HepG2 (cell line): ENCODE measurements around the gene ABCB9. TPM values are rescaled to one million over a fixed set of nuclear protein-coding genes. Genes with fewer than 3 reads are reported as not detected.

Experiments
- ATM ChIP-seq: fragments of 450-650 bp; IDR thresholded peaks from 2 replicates; pipeline ENCODE4 v1.7.1; 2017; ENCODE audit warnings: mild to moderate bottlenecking, borderline replicate concordance
- IKZF4 ChIP-seq: sonication (generic); formaldehyde crosslinking; IDR thresholded peaks from 2 replicates; pipeline ENCODE4 v1.5.1; 2020; ENCODE audit warnings: borderline replicate concordance, mild to moderate bottlenecking, low read depth, missing genetic modification reagents; ENCODE audit errors: not compliant biosample characterization
- KDM6A ChIP-seq: IDR thresholded peaks from 2 replicates; pipeline ENCODE4 v1.6.1; 2016; ENCODE audit warnings: low read depth
- NBN ChIP-seq: fragments of 450-650 bp; conservative IDR thresholded peaks from 2 replicates; pipeline ENCODE4 v1.6.1; 2017
- REST ChIP-seq, 2 experiments: IDR thresholded peaks; 2 replicates each; pipeline ENCODE4 v1.6.1; 2011 to 2012; ENCODE audit warnings: low read length in 2 of 2, borderline replicate concordance in 1 of 2, low read depth in 1 of 2, mild to moderate bottlenecking in 1 of 2, moderate library complexity in 1 of 2
- RFX3 ChIP-seq: IDR thresholded peaks from 2 replicates; pipeline ENCODE4 v1.6.1; 2016; ENCODE audit warnings: missing biosample characterization, missing genetic modification reagents
- SMC3 ChIP-seq: IDR thresholded peaks from 2 replicates; pipeline ENCODE4 v1.6.1; 2011; ENCODE audit warnings: low read length, improper control_type of control experiment
- SOX13 ChIP-seq, 3 experiments: fragments of 450-650 bp in 1 of 3; sonication (generic) in 1 of 3; formaldehyde crosslinking in 1 of 3; IDR thresholded peaks in 2 of 3; conservative IDR thresholded peaks in 1 of 3; 2 replicates each; pipeline versions ENCODE4 v1.5.0 to v1.6.1; 2016 to 2020; ENCODE audit warnings: antibody characterized with exemption in 1 of 3, mild to moderate bottlenecking in 1 of 3, missing compliant biosample characterization in 1 of 3, missing genetic modification reagents in 1 of 3, moderate library complexity in 1 of 3
- SP2 ChIP-seq: sonication (generic); formaldehyde crosslinking; IDR thresholded peaks from 2 replicates; pipeline ENCODE4 v1.5.1; 2020; ENCODE audit warnings: mild to moderate bottlenecking, missing genetic modification reagents
- THAP11 ChIP-seq: IDR thresholded peaks from 2 replicates; pipeline ENCODE4 v1.6.1; 2016; ENCODE audit warnings: missing biosample characterization, missing genetic modification reagents
- TOE1 ChIP-seq: sonication (generic); formaldehyde crosslinking; IDR thresholded peaks from 2 replicates; pipeline ENCODE4 v1.4.0; 2020; ENCODE audit warnings: mild to moderate bottlenecking, missing genetic modification reagents
- XBP1 ChIP-seq: sonication (generic); formaldehyde crosslinking; IDR thresholded peaks from 2 replicates; pipeline ENCODE4 v1.5.0; 2020; ENCODE audit warnings: missing genetic modification reagents
- ZBTB39 ChIP-seq: sonication (generic); formaldehyde crosslinking; IDR thresholded peaks from 2 replicates; pipeline ENCODE4 v1.5.0; 2020; ENCODE audit warnings: missing genetic modification reagents
- ZNF3 ChIP-seq: IDR thresholded peaks from 2 replicates; pipeline ENCODE4 v1.7.0; 2017; ENCODE audit warnings: inconsistent platforms
- ZNF501 ChIP-seq: sonication (generic); formaldehyde crosslinking; IDR thresholded peaks from 2 replicates; pipeline ENCODE4 v1.5.1; 2020; ENCODE audit warnings: mild to moderate bottlenecking, moderate library complexity, missing genetic modification reagents
- ZNF790 ChIP-seq: sonication (generic); formaldehyde crosslinking; IDR thresholded peaks from 2 replicates; pipeline ENCODE4 v1.8.0; 2022; ENCODE audit warnings: missing genetic modification reagents, mild to moderate bottlenecking, borderline replicate concordance
- ZSCAN25 ChIP-seq: sonication (generic); formaldehyde crosslinking; IDR thresholded peaks from 2 replicates; pipeline ENCODE4 v1.8.0; 2022; ENCODE audit warnings: mild to moderate bottlenecking, missing genetic modification reagents
- polyA plus RNA-seq, 8 experiments: library from polyadenylated mRNA; depleted of rRNA in 3 of 8; stranded (reverse) in 7 of 8; unstranded in 1 of 8; fragments of >200 nt; fragmentation: Illumina TruSeq in 4 of 8; extraction: Trizol in 4 of 8; gene quantifications; 2 replicates each; pipeline versions ENCODE4 v1.2.1 to v1.2.3, GENCODE V29; 2011 to 2016; ENCODE audit warnings: low read depth in 4 of 8, missing spikeins in 1 of 8, mixed read lengths in 1 of 8; ENCODE audit not compliant: insufficient read depth in 1 of 8
- total RNA-seq, 5 experiments: library from RNA; depleted of rRNA; stranded (reverse); fragments of >200 nt; fragmentation: Illumina TruSeq; extraction: Trizol; gene quantifications; 2 replicates each; pipeline ENCODE4 v1.2.3, GENCODE V29; 2016; ENCODE audit warnings: low read depth in 1 of 5
- TF ChIP-seq, protein P1 (sequence below): sonication (generic); formaldehyde crosslinking; IDR thresholded peaks from 2 replicates; pipeline ENCODE4 v1.8.1; 2023; ENCODE audit warnings: mild to moderate bottlenecking, missing genetic modification reagents
- TF ChIP-seq, protein P2 (sequence below): sonication (generic); formaldehyde crosslinking; IDR thresholded peaks from 2 replicates; pipeline ENCODE4 v1.8.0; 2022; ENCODE audit warnings: mild to moderate bottlenecking, missing genetic modification reagents

ABCB9 gene
- total and polyA plus RNA-seq, 2 of the 13 experiments (the other 11 are each of a cell fraction or from before 2014, with no cell fraction given), result 5.1 to 6.0 TPM

DNA sequence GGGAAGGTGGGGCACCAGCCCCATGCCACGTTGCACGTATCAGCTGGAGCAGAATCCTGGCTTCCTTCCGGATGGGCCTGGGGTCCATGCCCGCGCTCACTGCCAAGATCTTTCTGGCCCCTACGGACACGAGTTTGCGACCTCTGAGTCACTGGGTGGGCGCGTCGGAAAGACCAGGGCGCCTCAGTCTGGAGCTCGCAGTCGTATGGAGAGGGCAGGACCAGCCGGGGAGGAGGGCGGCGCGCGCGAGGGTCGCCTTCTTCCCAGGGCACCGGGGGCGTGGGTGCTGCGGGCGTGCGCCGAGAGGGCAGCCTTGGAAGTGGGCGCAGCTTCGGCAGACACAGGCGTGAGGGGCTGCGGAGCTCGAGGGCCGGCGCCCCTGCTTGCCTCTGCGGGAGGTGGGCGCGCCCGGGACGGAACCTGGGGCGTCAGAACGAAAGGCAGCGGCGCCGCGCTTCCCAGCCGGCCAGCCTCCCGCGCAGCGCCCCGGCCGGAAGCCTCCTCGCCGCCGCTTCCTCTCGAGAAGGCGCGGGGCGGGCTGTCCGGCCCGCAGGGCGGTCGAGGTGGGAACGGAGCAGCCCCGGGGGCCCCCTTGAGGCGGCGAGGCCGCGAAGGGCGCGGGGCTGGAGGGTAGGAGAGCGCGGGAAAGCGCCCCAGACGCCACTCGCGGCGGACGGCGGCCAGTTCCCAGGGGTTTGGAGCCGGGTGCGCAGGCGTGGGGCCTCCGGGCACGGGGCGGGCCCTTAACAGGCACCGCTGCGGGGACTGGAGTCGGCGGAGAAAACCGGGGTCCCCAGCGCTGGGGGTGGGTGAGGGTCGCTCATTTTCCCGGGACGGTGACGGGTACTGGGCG lies 14.1 kb upstream of the ABCB9 start, which contains the start of gene ARL6IP4 (continued):
- TF ChIP-seq, protein P1, sequence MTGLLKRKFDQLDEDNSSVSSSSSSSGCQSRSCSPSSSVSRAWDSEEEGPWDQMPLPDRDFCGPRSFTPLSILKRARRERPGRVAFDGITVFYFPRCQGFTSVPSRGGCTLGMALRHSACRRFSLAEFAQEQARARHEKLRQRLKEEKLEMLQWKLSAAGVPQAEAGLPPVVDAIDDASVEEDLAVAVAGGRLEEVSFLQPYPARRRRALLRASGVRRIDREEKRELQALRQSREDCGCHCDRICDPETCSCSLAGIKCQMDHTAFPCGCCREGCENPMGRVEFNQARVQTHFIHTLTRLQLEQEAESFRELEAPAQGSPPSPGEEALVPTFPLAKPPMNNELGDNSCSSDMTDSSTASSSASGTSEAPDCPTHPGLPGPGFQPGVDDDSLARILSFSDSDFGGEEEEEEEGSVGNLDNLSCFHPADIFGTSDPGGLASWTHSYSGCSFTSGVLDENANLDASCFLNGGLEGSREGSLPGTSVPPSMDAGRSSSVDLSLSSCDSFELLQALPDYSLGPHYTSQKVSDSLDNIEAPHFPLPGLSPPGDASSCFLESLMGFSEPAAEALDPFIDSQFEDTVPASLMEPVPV (CRISPR knock-in tag), result peak; percentile 86
- TF ChIP-seq RFX3 (no peak), ZBTB39 (no peak), IKZF4 (CRISPR knock-in tag) (peak; percentile 94), ZSCAN25 (CRISPR knock-in tag) (peak; percentile 78), ATM (no peak), SOX13 (IDR thresholded peaks at IDR 0.05) (no peak), SOX13 (CRISPR knock-in tag; conservative IDR thresholded peaks at IDR 0.05 in 1 of 2, IDR thresholded peaks at IDR 0.05 in 1 of 2) (no peak), ZNF790 (no peak), NBN (no peak), ZNF501 (CRISPR knock-in tag) (peak; percentile 17; the same call in 1 of the 2 replicates), THAP11 (peak; percentile 90), REST (IDR thresholded peaks at IDR 0.05; ENCODE audit: borderline replicate concordance in 1 of 2, low read depth in 1 of 2, low read length in 2 of 2) (peak in 1 of 2 experiments; percentile 25; a peak in 1 of 4 replicates), KDM6A (CRISPR knock-in tag) (no peak), SMC3 (no peak), XBP1 (CRISPR knock-in tag) (no peak), TOE1 (CRISPR knock-in tag) (no peak), ZNF3 (CRISPR knock-in tag) (no peak), SP2 (CRISPR knock-in tag) (peak; percentile 54; the same call in 1 of the 2 replicates)
- TF ChIP-seq, protein P2, sequence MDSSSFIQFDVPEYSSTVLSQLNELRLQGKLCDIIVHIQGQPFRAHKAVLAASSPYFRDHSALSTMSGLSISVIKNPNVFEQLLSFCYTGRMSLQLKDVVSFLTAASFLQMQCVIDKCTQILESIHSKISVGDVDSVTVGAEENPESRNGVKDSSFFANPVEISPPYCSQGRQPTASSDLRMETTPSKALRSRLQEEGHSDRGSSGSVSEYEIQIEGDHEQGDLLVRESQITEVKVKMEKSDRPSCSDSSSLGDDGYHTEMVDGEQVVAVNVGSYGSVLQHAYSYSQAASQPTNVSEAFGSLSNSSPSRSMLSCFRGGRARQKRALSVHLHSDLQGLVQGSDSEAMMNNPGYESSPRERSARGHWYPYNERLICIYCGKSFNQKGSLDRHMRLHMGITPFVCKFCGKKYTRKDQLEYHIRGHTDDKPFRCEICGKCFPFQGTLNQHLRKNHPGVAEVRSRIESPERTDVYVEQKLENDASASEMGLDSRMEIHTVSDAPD (CRISPR knock-in tag), result 0 out of 2 replicates have a peak, but pooled peaks have one; percentile 62
